Heart left ventricle (tissue), 16 donors: ENCODE results near the gene WWOX. TPM values are rescaled to one million over a fixed set of nuclear protein-coding genes. Genes with fewer than 3 reads are reported as not detected.

Experiments
- ATAC-seq, 4 donors: fragments of 200-7000 bp; cut with Tn5 transposase; one replicate each; pipeline ENCODE4 v1.9.1; 2020 to 2022; ENCODE audit warnings: moderate library complexity in 4 of 4, mild to moderate bottlenecking in 3 of 4, moderate number of reproducible peaks in 1 of 4
- DNase-seq, 5 donors: peaks; one replicate each; pipeline ENCODE4 v3.0.0-alpha.2; 2020
- H3K27ac ChIP-seq, 12 donors: fragments of 200-600 bp; sonication (generic) in 4 of 12; one replicate each; pipeline versions ENCODE4 v1.5.0 to v1.8.0; 2016 to 2022; ENCODE audit warnings: mild to moderate bottlenecking in 2 of 12
- H3K27me3 ChIP-seq, 9 donors: fragments of 200-600 bp; sonication (generic) in 2 of 9; one replicate each; pipeline versions ENCODE4 v1.5.1 to v1.8.0; 2016 to 2022; ENCODE audit warnings: mild to moderate bottlenecking in 3 of 9
- H3K36me3 ChIP-seq, 9 donors: fragments of 200-600 bp; sonication (generic) in 2 of 9; one replicate each; pipeline versions ENCODE4 v1.5.0 to v1.8.0; 2018 to 2022; ENCODE audit warnings: mild to moderate bottlenecking in 2 of 9
- H3K4me1 ChIP-seq, 12 donors: fragments of 200-600 bp; sonication (generic) in 4 of 12; one replicate each; pipeline versions ENCODE4 v1.5.0 to v1.8.0; 2016 to 2022; ENCODE audit warnings: mild to moderate bottlenecking in 3 of 12
- H3K4me3 ChIP-seq, 12 donors: fragments of 200-600 bp; sonication (generic) in 4 of 12; one replicate each; pipeline versions ENCODE4 v1.5.0 to v1.8.0; 2017 to 2022; ENCODE audit warnings: mild to moderate bottlenecking in 9 of 12, moderate library complexity in 4 of 12
- H3K9me3 ChIP-seq, 12 donors: fragments of 200-600 bp; sonication (generic) in 4 of 12; one replicate each; pipeline versions ENCODE4 v1.5.0 to v1.8.0; 2016 to 2022; ENCODE audit warnings: mild to moderate bottlenecking in 1 of 12
- CTCF ChIP-seq, 12 donors: fragments of 200-600 bp; sonication (generic) in 4 of 12; IDR thresholded peaks; one replicate each; pipeline versions ENCODE4 v1.5.0 to v1.8.0; 2018 to 2022; ENCODE audit warnings: antibody characterized with exemption in 12 of 12, mild to moderate bottlenecking in 5 of 12
- POLR2A ChIP-seq, 2 donors: fragments of 450-650 bp; IDR thresholded peaks; one replicate each; pipeline ENCODE4 v1.6.1; 2017; ENCODE audit warnings: antibody characterized with exemption in 2 of 2, mild to moderate bottlenecking in 2 of 2, moderate library complexity in 2 of 2
- WGBS, 4 donors: extraction: QIAGEN DNeasy Blood & Tissue Kit in 2 of 4; methylation state at CpG; one replicate each; pipeline versions ENCODE4 v1.1.5 to v1.1.7; 2013 to 2018; 5-methylcytosine and 5-hydroxymethylcytosine counted together
- intact Hi-C, 10 donors: fragments of 100-400 bp; cut with DNase I; formaldehyde crosslinking; loops; one replicate each; pipeline versions ENCODE4 v1.11.1 to v1.14.2; 2022
- polyA plus RNA-seq, 2 donors: library from polyadenylated mRNA; stranded (reverse); fragments of 200-250 nt; gene quantifications; one replicate each; pipeline ENCODE4 v1.2.3, GENCODE V29; 2013
- total RNA-seq, 9 donors: library from RNA; depleted of rRNA in 2 of 9; stranded (reverse); fragments of >200 nt in 2 of 9; fragmentation: NEBNext Ultra II Directional in 3 of 9; extraction: Animal tissue kit (Norgen Biotek cat#: 25700) in 3 of 9; gene quantifications; one replicate each; pipeline versions ENCODE4 v1.1.0 to v1.2.4, GENCODE V29; 2016 to 2023
- donor health status: ischemic (EF 13 %, LVEDD 7.1; RV severe dilation, severe dysfunction).
- donor health status: healthy with polysubstance abuse.
- donor health status: DM: no; HTN: yes; CAD: no.
- donor health status: DM: no; HTN: no; CAD: no.
- donor health status: ischemic (EF 25% LVEDD 6.9; RV normal size, moderate dysfunction).
- donor health status: ischemic (EF 25% LVEDD 5.7; RV mildly dilated, moderate dysfunction).
- donor health status: healthy.
- donor health status: DM: yes; HTN: yes; CAD: no.
- donor health status: ischemic (EF 35%, LVEDD 5.7; RV mildly dilated, moderate dysfunction).
- donor health status: nonischemic (EF 11% LVEDD 7.7; RV severe dilation, severe dysfunction).
- donor health status: DM: yes; HTN: yes; CAD: no.
- donor health status: PGD.
- donor health status: ischemic (EF 29% LVEDD 5.4; RV normal size, mild dysfunction).
- donor health status: nonischemic (EF 23%, LVEDD 6.1; RV moderate dilation, normal function).

WWOX gene
- total and polyA plus RNA-seq, 11 donors: 4.3 to 18.3 (median 9.1) TPM

GRCh38 chr16:78461496-78462287 lies 362.2 kb downstream of the WWOX start:
- Histone ChIP-seq H3K36me3 (no peaks in the 10 kb centered on the region), H3K27me3 (no peaks in the 10 kb centered on the region), H3K4me3 (no peak overlapping the region), H3K27ac (no peak overlapping the region), H3K9me3 (no peaks in the 10 kb centered on the region), H3K4me1 (no peaks in the 10 kb centered on the region)
- intact Hi-C loops: no loop called here
- WGBS, 4 donors: 87 to 91% (median 90%) methylated on average over 9 of the region's 9 CpGs
- TF ChIP-seq CTCF (IDR thresholded peaks at IDR 0.05) (no peak), POLR2A (IDR thresholded peaks at IDR 0.05) (no peak)
- ATAC-seq (no peak), DNase-seq (no peak)

- WGBS, 4 donors: 85 to 93% (median 90%) methylated on average over 24 of the region's 24 CpGs
- TF ChIP-seq POLR2A (IDR thresholded peaks at IDR 0.05) (no peak), CTCF (IDR thresholded peaks at IDR 0.05) (no peak)
- no peak for DNase-seq
- no peak overlapping the region for H3K27ac ChIP-seq
- intact Hi-C loops: no loop called here
- no peaks in the 10 kb centered on the region for H3K27me3 ChIP-seq
- H3K4me1 ChIP-seq: no peaks in the 10 kb centered on the region
- ATAC-seq: no peak
- no peaks in the 10 kb centered on the region for H3K9me3 ChIP-seq
- H3K4me3 ChIP-seq: no peak overlapping the region
- H3K36me3 ChIP-seq: no peaks in the 10 kb centered on the region
These were observed 363.1 kb downstream of the WWOX start for GRCh38 chr16:78462288-78463208.

GRCh38 chr16:78463591-78463990 lies 364.1 kb downstream of the WWOX start:
- WGBS, 4 donors: 73 to 92% (median 80%) methylated on average over 1 of the region's 1 CpG
- H3K27ac ChIP-seq: no peak overlapping the region
- DNase-seq: no peak
- H3K4me1 ChIP-seq: no peaks in the 10 kb centered on the region
- ATAC-seq: no peak
- TF ChIP-seq POLR2A (IDR thresholded peaks at IDR 0.05) (no peak), CTCF (IDR thresholded peaks at IDR 0.05) (no peak)
- no peaks in the 10 kb centered on the region for H3K9me3 ChIP-seq
- intact Hi-C loops: no loop called here
- H3K4me3 ChIP-seq: no peak overlapping the region
- H3K27me3 ChIP-seq: no peaks in the 10 kb centered on the region
- H3K36me3 ChIP-seq: no peaks in the 10 kb centered on the region

- 87 to 95% (median 91%) methylated on average over 3 of the region's 3 CpGs for WGBS, 4 donors
- intact Hi-C loops: no loop called here
- no peak overlapping the region for H3K4me3 ChIP-seq
These were observed 365.4 kb downstream of the WWOX start for GRCh38 chr16:78464833-78465232.

More at GRCh38 chr16:78464833-78465232, 365.4 kb downstream of the WWOX start:
- H3K36me3 ChIP-seq: no peaks in the 10 kb centered on the region
- ATAC-seq: no peak
- no peaks in the 10 kb centered on the region for H3K27me3 ChIP-seq
- no peak overlapping the region for H3K27ac ChIP-seq
- TF ChIP-seq POLR2A (IDR thresholded peaks at IDR 0.05) (no peak), CTCF (IDR thresholded peaks at IDR 0.05) (no peak)
- no peaks in the 10 kb centered on the region for H3K4me1 ChIP-seq
- no peaks in the 10 kb centered on the region for H3K9me3 ChIP-seq
- no peak for DNase-seq
